Hepatocyte (in vitro differentiated cells): Measurements from ENCODE around the gene MRPL37.

Experiments
- CTCF ChIP-seq: fragments of 200-600 bp; sonication (generic); IDR thresholded peaks from 2 replicates; pipeline ENCODE4 v1.5.1; 2016; ENCODE audit warnings: antibody characterized with exemption, mild to moderate bottlenecking; ENCODE audit not compliant: poor library complexity
- EZH2 ChIP-seq: fragments of 200-600 bp; sonication (generic); IDR thresholded peaks from 2 replicates; pipeline ENCODE4 v1.6.1; 2016; ENCODE audit warnings: antibody characterized with exemption, mild to moderate bottlenecking, borderline replicate concordance
- EZH2phosphoT487 ChIP-seq: fragments of 200-600 bp; sonication (generic); IDR thresholded peaks from one replicate; pipeline ENCODE4 v1.6.1; 2018; ENCODE audit warnings: antibody characterized with exemption, mild to moderate bottlenecking, low read depth, moderate library complexity; ENCODE audit not compliant: unreplicated experiment, severe bottlenecking

DNA sequence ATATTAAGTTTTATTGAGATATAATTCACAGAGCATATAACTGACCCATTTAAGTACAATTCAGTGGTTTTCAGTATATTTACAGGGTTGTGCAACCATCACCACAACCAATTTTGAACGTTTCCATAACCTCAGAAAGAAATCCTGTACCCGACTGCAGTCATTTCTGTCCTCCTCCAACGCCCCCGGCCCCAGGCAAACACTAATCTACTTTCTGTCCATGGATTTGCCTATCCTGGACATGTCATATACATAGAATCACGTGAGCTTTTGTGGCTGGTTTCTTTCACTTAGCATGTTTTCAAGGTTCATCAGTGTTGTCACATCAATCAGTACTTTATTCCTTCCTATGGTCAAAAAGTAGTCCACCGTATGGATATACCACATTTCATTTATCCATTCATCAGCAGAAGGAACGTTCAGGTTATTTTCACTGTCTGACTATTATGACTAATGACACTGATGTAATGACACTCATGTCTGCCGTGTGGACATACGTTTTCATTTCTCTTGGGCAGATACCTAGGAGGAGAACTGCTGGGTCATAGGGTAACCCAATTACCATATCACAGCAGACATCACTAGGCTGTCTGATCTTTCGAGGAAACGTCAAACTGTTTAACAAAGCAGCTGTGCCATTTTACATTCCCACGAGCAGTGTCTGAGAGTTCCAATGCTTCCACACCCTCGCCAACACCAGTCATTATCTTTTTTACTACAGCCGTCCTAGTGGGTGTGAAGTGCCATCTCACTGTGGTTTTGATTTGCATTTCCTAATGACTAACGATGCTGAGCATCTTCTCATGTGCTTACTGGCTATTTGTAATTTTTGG, 30.8 kb downstream of the MRPL37 start:
- TF ChIP-seq CTCF (no peak), EZH2 (no peak), EZH2phosphoT487 (no peak)
